NOMO-1 treated with DMSO at 0.1 percent for 48 hours (cell line): ENCODE measurements around the gene BRF1.

Experiments
- DNase-seq: peaks from one replicate; lab custom pipeline; 2025; ENCODE audit not compliant: unreplicated experiment; lab: John Stamatoyannopoulos, UW

The BRF1 gene

DNA sequence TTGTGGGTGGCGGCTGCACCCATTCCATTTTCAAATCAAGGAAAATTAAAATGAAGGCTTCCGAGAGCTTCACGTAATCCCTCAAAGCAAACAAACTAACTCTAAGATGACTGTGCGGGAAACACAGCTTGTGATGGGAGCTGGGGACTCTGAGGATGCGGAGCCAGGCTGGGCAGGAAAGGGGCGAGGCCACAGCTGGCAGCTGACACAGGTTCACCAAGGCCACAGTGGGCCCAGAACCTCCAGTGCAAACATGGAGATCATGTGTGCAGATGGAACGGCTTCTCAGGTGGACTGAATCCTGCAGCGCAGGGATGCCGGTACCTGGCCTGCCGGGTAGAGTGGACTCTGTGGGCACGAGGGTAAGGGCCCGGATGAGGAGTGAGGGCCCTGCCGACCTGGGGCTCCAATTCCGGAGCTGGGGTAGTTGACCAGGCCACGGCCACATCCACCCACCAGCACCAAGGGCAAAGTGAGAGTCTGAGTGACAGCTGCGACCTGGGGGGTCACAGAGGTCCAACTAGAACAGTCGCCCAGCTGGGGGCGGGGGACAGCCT is 71.6 kb downstream of the BRF1 start:
- no peak for DNase-seq

- no peak for DNase-seq
Observed at GRCh38 chr14:105228562-105228961, 72.2 kb downstream of the BRF1 start.

GRCh38 chr14:105227346-105227745 is 73.5 kb downstream of the BRF1 start:
- no peak for DNase-seq

- no peak for DNase-seq
Observed at GRCh38 chr14:105226198-105226597, 74.6 kb downstream of the BRF1 start.

DNA sequence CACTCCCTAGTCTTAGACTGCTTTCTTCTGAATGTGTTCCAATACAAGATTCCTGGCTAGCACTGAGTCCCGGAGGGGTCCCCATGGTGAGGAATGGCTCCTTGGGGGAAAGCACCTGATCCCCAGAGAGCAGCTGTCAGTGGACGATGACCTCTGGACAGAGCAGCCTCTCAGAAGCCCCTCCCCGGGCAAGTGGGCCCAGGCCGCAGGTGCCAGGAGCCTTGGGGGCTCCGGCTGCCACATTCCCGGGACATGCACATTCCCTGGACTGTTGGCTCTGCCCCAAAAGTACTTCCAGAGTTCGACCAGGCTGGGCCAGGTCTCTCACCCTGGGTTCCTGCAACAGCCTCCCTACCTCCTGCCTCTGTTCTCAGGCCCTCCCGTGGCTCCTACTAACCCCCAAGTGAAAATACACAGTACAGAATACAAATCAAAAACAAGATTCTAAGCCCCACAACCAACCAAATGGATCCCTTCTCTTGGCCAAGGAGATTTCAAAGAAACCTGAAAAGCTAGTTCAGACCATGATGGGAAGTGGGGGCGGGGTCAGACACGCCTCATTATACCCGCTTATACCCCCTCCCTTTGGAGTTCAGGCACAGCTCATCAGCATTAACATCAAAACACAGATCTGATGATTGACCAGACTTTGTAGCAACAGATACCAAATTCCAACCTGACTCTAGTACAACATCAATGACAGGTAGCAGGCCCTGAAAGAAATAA is 75.8 kb downstream of the BRF1 start:
- DNase-seq: no peak

DNA sequence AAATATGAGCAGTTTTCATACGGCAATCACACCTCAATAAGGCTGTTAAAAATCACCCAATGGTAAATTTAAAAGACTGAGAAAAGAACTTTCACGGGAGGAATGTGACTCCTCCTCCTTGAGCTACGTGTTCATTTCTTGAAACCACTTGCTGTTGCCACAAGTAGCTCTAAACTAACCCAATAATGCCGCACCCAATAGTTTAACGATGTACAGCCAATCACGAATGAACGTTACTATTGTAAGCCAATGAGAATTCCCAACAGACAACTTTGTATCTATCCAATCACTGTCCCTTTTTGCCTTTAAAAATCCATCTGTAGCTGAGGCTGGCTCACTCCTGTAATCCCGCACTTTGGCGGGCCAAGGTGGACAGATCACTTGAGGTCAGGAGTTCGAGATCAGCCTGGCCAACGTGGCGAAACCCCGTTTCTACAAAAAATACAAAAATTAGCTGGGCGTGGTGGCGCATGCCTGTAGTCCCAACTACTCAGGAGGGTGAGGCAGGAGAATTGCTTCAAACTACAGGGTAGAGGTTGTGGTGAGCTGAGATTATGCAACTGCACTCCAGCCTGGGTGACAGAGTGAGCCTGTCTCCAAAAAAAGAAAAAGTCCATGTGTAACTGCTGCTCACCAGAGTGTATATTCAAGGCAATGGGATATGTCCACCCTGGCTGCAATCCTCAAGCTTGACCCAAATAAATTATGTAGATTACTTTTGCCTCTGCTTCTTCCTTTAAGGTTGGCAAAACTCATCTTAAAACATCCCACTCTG is 76.8 kb downstream of the BRF1 start:
- no peak for DNase-seq

- DNase-seq: no peak
Observed at GRCh38 chr14:105223260-105223659, 77.5 kb downstream of the BRF1 start.

DNA sequence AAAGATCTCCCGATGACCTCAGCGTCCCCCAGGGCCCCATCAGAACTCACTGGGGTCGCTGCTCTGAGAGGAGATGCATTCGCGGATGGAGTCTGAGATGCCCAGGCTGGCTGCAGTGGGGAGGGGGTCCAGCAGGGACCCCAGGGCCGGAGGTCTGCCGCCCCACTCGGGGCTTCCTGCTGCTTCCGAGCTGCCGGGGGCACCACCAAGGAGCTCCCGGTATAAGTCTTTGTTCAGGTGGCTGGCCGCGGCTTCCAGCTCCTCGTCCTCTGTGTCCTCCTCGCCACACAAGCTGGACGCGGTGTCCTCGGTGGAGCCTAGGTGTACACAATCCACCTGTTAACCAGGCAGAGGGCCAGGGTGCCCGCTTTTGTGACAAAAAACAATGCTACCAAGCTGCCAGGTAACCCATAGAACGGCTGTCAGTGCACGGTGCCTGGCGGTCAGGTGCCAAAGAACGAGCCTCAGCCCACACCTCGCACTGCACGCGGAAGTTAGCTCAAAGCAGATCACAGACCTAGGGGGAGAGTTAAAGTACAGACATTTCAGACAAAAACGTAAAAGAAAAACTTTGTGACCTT is 79.1 kb downstream of the BRF1 start:
- DNase-seq: no peak

DNA sequence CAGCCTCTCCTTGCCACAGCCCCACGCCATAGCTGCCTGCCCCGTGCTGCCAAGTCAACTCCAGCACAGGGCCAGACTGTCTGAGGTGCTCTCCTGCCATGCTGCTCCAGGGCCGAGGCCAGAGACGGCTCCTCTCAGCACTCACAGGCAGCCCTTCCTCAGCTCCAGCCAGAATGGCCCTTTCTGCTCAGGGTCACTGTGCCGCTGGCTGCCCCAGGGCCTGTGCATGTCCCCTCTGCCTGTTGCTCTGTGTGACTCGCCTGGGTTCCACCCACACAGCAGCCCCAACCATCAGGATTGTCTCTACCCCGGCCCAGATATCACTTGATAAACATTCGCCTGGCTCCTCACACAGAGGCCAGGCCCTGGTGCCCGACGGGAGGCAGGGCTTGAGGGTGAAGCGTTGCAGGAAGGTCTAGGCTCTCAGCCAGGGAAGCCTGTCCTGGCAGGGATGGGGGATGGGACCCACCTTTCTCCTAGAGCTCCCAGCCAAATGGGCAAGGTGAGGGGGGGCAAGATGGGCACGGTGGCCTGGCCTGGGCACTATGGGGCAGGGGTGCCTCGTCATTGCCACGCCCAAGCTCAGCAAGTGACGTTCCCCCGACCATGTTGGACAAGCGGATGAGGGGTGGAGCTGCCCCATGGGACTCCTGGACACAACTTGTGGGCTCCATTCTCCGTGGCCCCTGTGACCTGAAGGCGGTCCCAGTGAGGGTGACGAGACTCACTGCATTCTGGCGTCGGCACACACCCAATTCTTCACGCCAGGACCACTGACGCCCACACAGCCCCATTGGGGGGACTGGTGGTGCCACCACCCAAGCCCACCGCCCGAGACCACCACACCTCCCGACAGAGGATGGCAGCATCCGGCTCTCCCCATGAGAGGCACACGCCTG is 79.9 kb downstream of the BRF1 start:
- DNase-seq: no peak

DNA sequence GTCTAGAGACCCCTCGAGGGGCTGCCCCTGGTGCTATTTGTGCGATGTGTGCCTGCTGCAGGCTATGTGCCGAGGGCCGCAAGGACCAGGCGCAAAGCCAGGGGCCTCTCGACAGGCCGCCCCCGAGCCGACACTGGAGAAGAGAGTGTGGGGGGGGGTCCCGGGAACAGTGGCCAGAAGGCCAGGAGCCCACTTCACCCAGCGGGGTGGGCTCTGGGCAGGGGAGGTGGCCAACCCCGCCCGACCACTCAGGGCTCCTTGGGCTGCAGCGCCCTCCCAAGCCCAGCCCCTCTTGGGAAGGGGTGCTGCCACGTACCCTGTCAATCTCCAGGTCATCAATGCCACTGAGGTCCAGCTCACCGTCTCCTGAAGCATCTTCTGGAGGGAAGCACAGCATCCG is 81.0 kb downstream of the BRF1 start:
- DNase-seq: no peak

DNA sequence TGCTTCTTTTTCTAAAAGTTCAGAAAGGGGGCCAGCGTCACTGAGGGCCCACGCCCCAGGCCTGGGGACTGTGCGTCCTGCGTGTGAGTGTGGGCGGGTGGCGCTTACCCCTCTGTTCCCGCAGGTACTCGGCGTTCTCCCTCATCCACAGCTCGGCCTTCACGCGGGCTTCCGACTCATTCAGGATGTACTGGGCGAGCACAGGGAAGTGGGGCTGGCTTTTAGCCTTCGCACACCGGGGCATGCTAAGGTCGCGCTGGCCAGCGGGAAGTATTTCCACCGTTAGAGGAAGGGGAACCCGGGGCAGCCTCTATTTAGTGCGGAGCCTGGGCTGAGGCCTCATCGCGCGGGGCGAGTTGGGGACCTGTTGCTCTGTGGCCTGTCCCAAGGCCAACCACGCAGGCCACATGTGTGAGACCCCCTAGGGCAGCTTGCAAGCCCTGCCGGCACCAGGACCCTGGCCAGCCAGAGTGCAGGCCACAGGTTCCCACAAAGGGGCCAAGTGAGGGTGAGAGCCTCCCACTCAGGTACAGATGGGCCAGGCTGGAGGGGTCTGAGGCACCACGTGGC is 81.7 kb downstream of the BRF1 start:
- no peak for DNase-seq

DNA sequence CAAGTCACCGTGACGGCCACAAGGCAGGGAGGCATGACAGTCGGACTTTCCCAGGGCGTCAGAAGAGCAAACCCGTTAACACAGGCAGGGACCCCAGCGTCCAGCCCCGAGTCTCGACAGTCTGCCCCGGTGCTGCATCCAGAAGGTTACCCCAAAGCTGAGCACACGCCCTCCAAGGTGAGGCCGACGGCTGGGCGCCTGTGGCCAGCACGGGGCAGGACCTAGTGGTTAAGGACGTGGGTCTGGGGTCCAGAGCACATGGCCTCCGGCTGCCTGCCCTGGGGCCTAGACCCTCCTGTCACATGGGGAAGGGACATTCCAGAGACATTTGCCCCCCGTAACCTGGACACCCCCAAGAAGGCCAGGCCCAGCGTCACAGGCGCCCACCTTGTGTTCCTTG is 82.2 kb downstream of the BRF1 start:
- DNase-seq: no peak

- no peak for DNase-seq
Observed at GRCh38 chr14:105217774-105218173, 83.0 kb downstream of the BRF1 start.

GRCh38 chr14:105216490-105217247 is 84.1 kb downstream of the BRF1 start:
- no peak for DNase-seq

DNA sequence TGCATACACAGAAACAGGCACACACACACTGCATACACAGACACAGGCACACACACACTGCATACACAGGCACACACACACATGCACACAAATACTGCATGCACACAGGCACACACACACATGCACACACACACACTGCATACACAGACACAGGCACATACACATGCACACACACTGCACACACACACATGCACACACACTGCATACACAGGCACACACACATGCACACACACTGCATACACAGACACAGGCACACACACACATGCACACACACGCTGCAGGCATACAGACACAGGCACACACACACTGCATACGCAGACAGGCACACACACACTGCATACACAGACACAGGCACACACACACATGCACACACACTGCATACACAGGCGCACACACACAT is 85.2 kb downstream of the BRF1 start:
- no peak for DNase-seq

DNA sequence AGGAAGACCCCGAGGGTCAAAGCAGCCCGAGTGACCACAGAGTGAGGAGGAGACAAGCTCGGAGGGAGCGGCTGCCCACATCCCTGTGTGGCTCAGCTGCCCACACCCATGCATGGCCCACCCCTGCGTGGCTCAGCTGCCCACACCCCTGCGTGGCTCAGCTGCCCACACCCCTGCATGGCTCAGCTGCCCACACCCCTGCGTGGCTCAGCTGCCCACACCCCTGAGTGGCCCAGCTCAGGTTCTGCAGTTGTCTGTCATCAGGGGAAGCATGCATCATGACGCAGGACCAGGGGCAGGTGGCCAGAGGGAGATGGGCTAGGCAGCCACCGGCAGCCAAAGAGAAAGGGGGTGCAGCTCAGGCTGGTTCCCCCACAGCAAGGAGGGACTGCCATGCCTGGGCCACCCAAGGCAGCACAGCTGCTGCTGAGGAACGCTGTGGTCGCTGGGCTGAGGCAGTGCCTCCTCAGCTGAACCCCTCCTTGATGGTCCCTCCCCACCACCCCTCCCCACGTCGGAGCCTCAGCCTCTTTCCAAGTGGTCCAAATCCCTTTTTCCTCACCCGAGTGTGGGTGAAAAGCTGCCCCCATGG is 86.4 kb downstream of the BRF1 start:
- no peak for DNase-seq

GRCh38 chr14:105213361-105213760 is 87.4 kb downstream of the BRF1 start:
- DNase-seq: no peak

DNA sequence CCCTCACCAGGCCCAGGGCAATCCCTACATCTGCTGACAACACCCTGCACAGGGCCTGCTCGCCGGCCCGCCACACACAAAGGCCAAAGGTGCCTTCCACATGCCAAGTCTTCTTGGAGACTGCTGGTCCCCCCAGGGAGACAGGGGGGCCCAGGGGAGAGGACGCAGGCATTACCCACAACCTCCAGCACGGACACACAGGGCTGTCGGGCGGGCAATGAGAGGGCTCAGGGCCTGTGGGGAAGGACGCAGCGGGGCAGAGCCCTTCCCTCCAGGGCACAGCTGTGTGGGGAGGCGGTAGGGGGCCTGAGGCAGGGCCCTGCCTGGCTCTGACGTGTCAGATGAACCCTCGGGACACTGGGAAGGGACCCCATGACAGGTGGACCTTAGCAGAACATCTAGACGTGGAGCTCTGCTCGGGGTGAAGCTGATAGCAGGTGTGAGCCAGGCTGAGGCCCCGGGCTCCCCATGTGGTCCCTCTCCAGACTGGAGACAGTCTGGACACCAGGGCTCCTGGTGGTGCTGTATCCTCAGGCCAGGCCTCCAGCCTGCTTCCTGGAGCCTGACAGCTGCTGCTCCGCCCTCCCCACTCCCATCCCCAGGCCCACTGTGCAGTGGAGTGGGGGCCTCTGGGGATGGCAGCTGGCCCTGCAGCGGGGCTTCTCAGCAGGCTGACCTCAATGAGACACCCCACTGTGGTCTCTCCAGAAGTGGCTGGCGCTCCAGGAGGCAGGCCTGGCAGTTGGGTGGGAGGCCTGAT is 88.1 kb downstream of the BRF1 start:
- no peak for DNase-seq

DNA sequence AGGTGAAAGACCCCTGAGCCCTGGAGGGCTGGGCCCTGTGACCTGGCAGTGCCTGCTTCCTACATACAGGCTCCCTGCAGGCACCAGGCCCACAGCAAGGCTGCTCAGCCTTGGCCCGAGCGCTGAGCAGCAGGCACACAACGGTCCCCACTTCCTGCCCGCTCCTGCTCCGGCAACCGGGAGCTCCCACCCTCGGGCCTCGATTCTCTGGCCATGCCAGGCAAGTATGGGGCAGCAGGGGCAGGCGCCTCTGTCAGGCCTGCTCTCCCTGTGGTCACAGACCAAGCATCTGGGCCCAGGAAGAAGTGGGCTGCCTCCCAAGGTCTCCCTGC is 89.1 kb downstream of the BRF1 start:
- DNase-seq: no peak
